ENCODE measurements around the gene NTM. TPM values are rescaled to one million over a fixed set of nuclear protein-coding genes. Genes with fewer than 3 reads are reported as not detected.

NTM gene
- total RNA-seq, 1 experiment from 2014 or later, result not detected

- ChIA-PET CTCF (no interaction called here), RAD21 (ENCODE audit: low non-redundant PET in 1 of 2, low total read pairs in 2 of 2, uncharacterized antibody in 2 of 2, unreplicated experiment in 2 of 2) (no interaction called here), POLR2A (no interaction called here)
- Histone ChIP-seq H3K4me2 (ENCODE audit: low read length) (no peak overlapping the region), H3K36me3 (ENCODE audit: control insufficient read depth in 1 of 2, insufficient read depth in 2 of 2, low read length in 2 of 2) (no peaks in the 10 kb centered on the region), H3K27ac (ENCODE audit: low read depth, low read length) (no peak overlapping the region), H3K27me3 (ENCODE audit: insufficient read depth, low read length) (no peaks in the 10 kb centered on the region), H3K4me1 (ENCODE audit: control insufficient read depth in 1 of 2, insufficient read depth in 2 of 2, low read length in 2 of 2) (no peaks in the 10 kb centered on the region), H3K9me3 (ENCODE audit: control insufficient read depth in 1 of 2, insufficient read depth in 1 of 2, low read depth in 1 of 2, low read length in 2 of 2) (no peaks in the 10 kb centered on the region; a peak in 2 of 4 replicates), H3K4me3 (replicated peaks in 1 of 2; ENCODE audit: low read depth in 1 of 2, low read length in 2 of 2) (no peak overlapping the region), H3K9me2 (ENCODE audit: insufficient read depth) (no peaks in the 10 kb centered on the region), H4K20me1 (ENCODE audit: insufficient read depth) (no peaks in the 10 kb centered on the region), H3K79me2 (ENCODE audit: insufficient read depth, low read length) (no peaks in the 10 kb centered on the region), H2AFZ (ENCODE audit: low read depth, low read length, poor library complexity, severe bottlenecking) (no peak overlapping the region), H3K9ac (ENCODE audit: low read length) (no peak overlapping the region)
- TF ChIP-seq CTCF (IDR thresholded peaks at IDR 0.05 in 2 of 3, conservative IDR thresholded peaks at IDR 0.05 in 1 of 3; ENCODE audit: borderline replicate concordance in 1 of 3, insufficient read depth in 1 of 3, low read depth in 2 of 3, low read length in 2 of 3) (no peak), ZNF274 (IDR thresholded peaks at IDR 0.05; ENCODE audit: low read depth, low read length) (no peak), CEBPB (IDR thresholded peaks at IDR 0.05; ENCODE audit: low read depth) (no peak), RAD21 (IDR thresholded peaks at IDR 0.05; ENCODE audit: low read depth) (no peak), SIN3A (IDR thresholded peaks at IDR 0.05; ENCODE audit: low read depth) (no peak), CBX3 (IDR thresholded peaks at IDR 0.05; ENCODE audit: low read depth) (no peak)
- intact Hi-C loops (cut with micrococcal nuclease), result no loop called here
- BruUV-seq (replicated peaks), result no TSS peak
- DNase-seq (ENCODE audit: low read depth, low spot score), result no peak
- no peak for ATAC-seq
Observed at GRCh38 chr11:131606811-131607335, 236.5 kb downstream of the NTM start.

- no peak overlapping the region for H3K9ac ChIP-seq (ENCODE audit: low read length)
- H4K20me1 ChIP-seq (ENCODE audit: insufficient read depth), result no peaks in the 10 kb centered on the region
- H3K4me1 ChIP-seq (ENCODE audit: control insufficient read depth in 1 of 2, insufficient read depth in 2 of 2, low read length in 2 of 2), result no peaks in the 10 kb centered on the region
- RAD21 ChIA-PET (ENCODE audit: low non-redundant PET in 1 of 2, low total read pairs in 2 of 2, uncharacterized antibody in 2 of 2, unreplicated experiment in 2 of 2), result no interaction called here
- H3K27ac ChIP-seq (ENCODE audit: low read depth, low read length), result no peak overlapping the region
- H3K4me3 ChIP-seq (replicated peaks in 1 of 2; ENCODE audit: low read depth in 1 of 2, low read length in 2 of 2), result no peak overlapping the region
- no peaks in the 10 kb centered on the region for H3K27me3 ChIP-seq (ENCODE audit: insufficient read depth, low read length)
- POLR2A ChIA-PET, result no interaction called here
- DNase-seq (ENCODE audit: low read depth, low spot score) (no peak), ATAC-seq (no peak)
- TF ChIP-seq ZFX (IDR thresholded peaks at IDR 0.05), result no peak
- no peak for TF ChIP-seq CBX3 (IDR thresholded peaks at IDR 0.05; ENCODE audit: low read depth)
- TF ChIP-seq MAX (IDR thresholded peaks at IDR 0.05), result no peak
- TF ChIP-seq EZH2 (IDR thresholded peaks at IDR 0.05), result no peak
- TF ChIP-seq EZH2phosphoT487 (IDR thresholded peaks at IDR 0.05; ENCODE audit: borderline replicate concordance), result no peak
- TF ChIP-seq YY1 (IDR thresholded peaks at IDR 0.05; ENCODE audit: extremely low read depth, insufficient replicate concordance, low read depth, low read length), result no peak
- no peak for TF ChIP-seq EGR1 (IDR thresholded peaks at IDR 0.05; ENCODE audit: low read depth)
- no peak for TF ChIP-seq RAD21 (IDR thresholded peaks at IDR 0.05; ENCODE audit: low read depth)
- TF ChIP-seq SP1 (IDR thresholded peaks at IDR 0.05; ENCODE audit: low read depth), result no peak
- no peak for TF ChIP-seq CEBPB (IDR thresholded peaks at IDR 0.05; ENCODE audit: low read depth)
- TF ChIP-seq POLR2A (IDR thresholded peaks at IDR 0.05; ENCODE audit: borderline replicate concordance, extremely low read depth, insufficient read depth, insufficient read length), result no peak
- no peak for TF ChIP-seq ELF1 (IDR thresholded peaks at IDR 0.05; ENCODE audit: borderline replicate concordance, low read depth)
- H3K4me2 ChIP-seq (ENCODE audit: low read length), result no peak overlapping the region
- no peaks in the 10 kb centered on the region for H3K79me2 ChIP-seq (ENCODE audit: insufficient read depth, low read length)
- CTCF ChIA-PET, result no interaction called here
- no peaks in the 10 kb centered on the region for H3K9me2 ChIP-seq (ENCODE audit: insufficient read depth)
- H3K9me3 ChIP-seq (ENCODE audit: control insufficient read depth in 1 of 2, insufficient read depth in 1 of 2, low read depth in 1 of 2, low read length in 2 of 2), result no peaks in the 10 kb centered on the region; a peak in 2 of 4 replicates
- intact Hi-C loops (cut with micrococcal nuclease), result no loop called here
- H3K36me3 ChIP-seq (ENCODE audit: control insufficient read depth in 1 of 2, insufficient read depth in 2 of 2, low read length in 2 of 2), result no peaks in the 10 kb centered on the region
- BruUV-seq (replicated peaks), result no TSS peak
- H2AFZ ChIP-seq (ENCODE audit: low read depth, low read length, poor library complexity, severe bottlenecking), result no peak overlapping the region
Observed at GRCh38 chr11:131609337-131609736, 238.9 kb downstream of the NTM start.

Measured in HCT116 (cell line).